Heart left ventricle (tissue), 16 donors: Measurements from ENCODE around the gene FURIN. TPM values are rescaled to one million over a fixed set of nuclear protein-coding genes. Genes with fewer than 3 reads are reported as not detected.

Experiments used
- ATAC-seq, 4 donors: fragments of 200-7000 bp; cut with Tn5 transposase; one replicate each; pipeline ENCODE4 v1.9.1; 2020 to 2022; ENCODE audit warnings: moderate library complexity in 4 of 4, mild to moderate bottlenecking in 3 of 4, moderate number of reproducible peaks in 1 of 4
- DNase-seq, 5 donors: peaks; one replicate each; pipeline ENCODE4 v3.0.0-alpha.2; 2020
- H3K27ac ChIP-seq, 12 donors: fragments of 200-600 bp; sonication (generic) in 4 of 12; one replicate each; pipeline versions ENCODE4 v1.5.0 to v1.8.0; 2016 to 2022; ENCODE audit warnings: mild to moderate bottlenecking in 2 of 12
- H3K27me3 ChIP-seq, 9 donors: fragments of 200-600 bp; sonication (generic) in 2 of 9; one replicate each; pipeline versions ENCODE4 v1.5.1 to v1.8.0; 2016 to 2022; ENCODE audit warnings: mild to moderate bottlenecking in 3 of 9
- H3K36me3 ChIP-seq, 9 donors: fragments of 200-600 bp; sonication (generic) in 2 of 9; one replicate each; pipeline versions ENCODE4 v1.5.0 to v1.8.0; 2018 to 2022; ENCODE audit warnings: mild to moderate bottlenecking in 2 of 9
- H3K4me1 ChIP-seq, 12 donors: fragments of 200-600 bp; sonication (generic) in 4 of 12; one replicate each; pipeline versions ENCODE4 v1.5.0 to v1.8.0; 2016 to 2022; ENCODE audit warnings: mild to moderate bottlenecking in 3 of 12
- H3K4me3 ChIP-seq, 12 donors: fragments of 200-600 bp; sonication (generic) in 4 of 12; one replicate each; pipeline versions ENCODE4 v1.5.0 to v1.8.0; 2017 to 2022; ENCODE audit warnings: mild to moderate bottlenecking in 9 of 12, moderate library complexity in 4 of 12
- H3K9me3 ChIP-seq, 12 donors: fragments of 200-600 bp; sonication (generic) in 4 of 12; one replicate each; pipeline versions ENCODE4 v1.5.0 to v1.8.0; 2016 to 2022; ENCODE audit warnings: mild to moderate bottlenecking in 1 of 12
- POLR2A ChIP-seq, 2 donors: fragments of 450-650 bp; IDR thresholded peaks; one replicate each; pipeline ENCODE4 v1.6.1; 2017; ENCODE audit warnings: antibody characterized with exemption in 2 of 2, mild to moderate bottlenecking in 2 of 2, moderate library complexity in 2 of 2
- WGBS, 4 donors: extraction: QIAGEN DNeasy Blood & Tissue Kit in 2 of 4; methylation state at CpG; one replicate each; pipeline versions ENCODE4 v1.1.5 to v1.1.7; 2013 to 2018; 5-methylcytosine and 5-hydroxymethylcytosine counted together
- intact Hi-C, 10 donors: fragments of 100-400 bp; cut with DNase I; formaldehyde crosslinking; loops; one replicate each; pipeline versions ENCODE4 v1.11.1 to v1.14.2; 2022
- polyA plus RNA-seq, 2 donors: library from polyadenylated mRNA; stranded (reverse); fragments of 200-250 nt; gene quantifications; one replicate each; pipeline ENCODE4 v1.2.3, GENCODE V29; 2013
- total RNA-seq, 9 donors: library from RNA; depleted of rRNA in 2 of 9; stranded (reverse); fragments of >200 nt in 2 of 9; fragmentation: NEBNext Ultra II Directional in 3 of 9; extraction: Animal tissue kit (Norgen Biotek cat#: 25700) in 3 of 9; gene quantifications; one replicate each; pipeline versions ENCODE4 v1.1.0 to v1.2.4, GENCODE V29; 2016 to 2023
- TF ChIP-seq, protein P1 (sequence below), 12 donors: fragments of 200-600 bp; sonication (generic) in 4 of 12; IDR thresholded peaks; one replicate each; pipeline versions ENCODE4 v1.5.0 to v1.8.0; 2018 to 2022; ENCODE audit warnings: antibody characterized with exemption in 12 of 12, mild to moderate bottlenecking in 5 of 12
- donor health status: ischemic (EF 13 %, LVEDD 7.1; RV severe dilation, severe dysfunction).
- donor health status: healthy with polysubstance abuse.
- donor health status: DM: no; HTN: yes; CAD: no.
- donor health status: DM: no; HTN: no; CAD: no.
- donor health status: ischemic (EF 25% LVEDD 6.9; RV normal size, moderate dysfunction).
- donor health status: ischemic (EF 25% LVEDD 5.7; RV mildly dilated, moderate dysfunction).
- donor health status: healthy.
- donor health status: DM: yes; HTN: yes; CAD: no.
- donor health status: ischemic (EF 35%, LVEDD 5.7; RV mildly dilated, moderate dysfunction).
- donor health status: nonischemic (EF 11% LVEDD 7.7; RV severe dilation, severe dysfunction).
- donor health status: DM: yes; HTN: yes; CAD: no.
- donor health status: PGD.
- donor health status: ischemic (EF 29% LVEDD 5.4; RV normal size, mild dysfunction).
- donor health status: nonischemic (EF 23%, LVEDD 6.1; RV moderate dilation, normal function).

The FURIN gene
- total and polyA plus RNA-seq, 11 donors: 37.2 to 174 (median 64.8) TPM

GRCh38 chr15:90863987-90864386 is 4.4 kb upstream of the FURIN start:
- peak overlapping the region in 1 of 12 donors; percentile 63 for H3K27ac ChIP-seq
- H3K4me3 ChIP-seq: no peak overlapping the region
- no peaks in the 10 kb centered on the region for H3K27me3 ChIP-seq
- DNase-seq (no peak), ATAC-seq (no peak)
- intact Hi-C loops: loop anchor here in 2 of 10 donors (5.0 to 10.0 kb wide), 3 partner anchors 42 to 139 kb away; no protein-coding TSS in a partner anchor
- 89 to 97% (median 95%) methylated on average over 4 of the region's 4 CpGs for WGBS, 4 donors
- no peaks in the 10 kb centered on the region for H3K9me3 ChIP-seq
- peaks cover under 1 to 49% (median 12%) of the 10 kb centered on the region in 12 donors for H3K4me1 ChIP-seq
- no peak for TF ChIP-seq POLR2A (IDR thresholded peaks at IDR 0.05)
- TF ChIP-seq, protein P1, sequence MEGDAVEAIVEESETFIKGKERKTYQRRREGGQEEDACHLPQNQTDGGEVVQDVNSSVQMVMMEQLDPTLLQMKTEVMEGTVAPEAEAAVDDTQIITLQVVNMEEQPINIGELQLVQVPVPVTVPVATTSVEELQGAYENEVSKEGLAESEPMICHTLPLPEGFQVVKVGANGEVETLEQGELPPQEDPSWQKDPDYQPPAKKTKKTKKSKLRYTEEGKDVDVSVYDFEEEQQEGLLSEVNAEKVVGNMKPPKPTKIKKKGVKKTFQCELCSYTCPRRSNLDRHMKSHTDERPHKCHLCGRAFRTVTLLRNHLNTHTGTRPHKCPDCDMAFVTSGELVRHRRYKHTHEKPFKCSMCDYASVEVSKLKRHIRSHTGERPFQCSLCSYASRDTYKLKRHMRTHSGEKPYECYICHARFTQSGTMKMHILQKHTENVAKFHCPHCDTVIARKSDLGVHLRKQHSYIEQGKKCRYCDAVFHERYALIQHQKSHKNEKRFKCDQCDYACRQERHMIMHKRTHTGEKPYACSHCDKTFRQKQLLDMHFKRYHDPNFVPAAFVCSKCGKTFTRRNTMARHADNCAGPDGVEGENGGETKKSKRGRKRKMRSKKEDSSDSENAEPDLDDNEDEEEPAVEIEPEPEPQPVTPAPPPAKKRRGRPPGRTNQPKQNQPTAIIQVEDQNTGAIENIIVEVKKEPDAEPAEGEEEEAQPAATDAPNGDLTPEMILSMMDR (IDR thresholded peaks at IDR 0.05): no peak
- H3K36me3 ChIP-seq: no peaks in the 10 kb centered on the region

DNA sequence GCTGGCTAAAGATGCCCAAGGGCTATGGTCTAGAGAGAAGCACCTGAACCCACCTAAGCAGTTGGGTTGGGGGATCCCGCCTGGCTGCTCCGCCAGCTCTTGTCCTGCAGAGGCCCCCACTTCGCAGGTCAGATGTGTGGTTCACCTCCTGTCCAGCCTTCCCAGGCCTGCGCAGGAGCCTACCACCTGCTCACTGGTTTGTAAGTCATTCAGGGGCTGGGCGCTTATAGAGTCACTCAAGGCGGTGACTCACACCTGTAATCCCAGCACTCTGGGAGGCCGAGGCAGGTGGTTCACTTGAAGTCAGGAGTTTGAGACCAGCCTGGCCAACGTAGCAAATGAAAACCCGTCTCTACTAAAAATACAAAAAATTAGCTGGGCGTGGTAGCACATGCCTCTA is 3.9 kb upstream of the FURIN start:
- WGBS, 4 donors: 93 to 97% (median 96%) methylated on average over 10 of the region's 10 CpGs
- Histone ChIP-seq H3K27me3 (no peaks in the 10 kb centered on the region), H3K9me3 (no peaks in the 10 kb centered on the region), H3K27ac (no peak overlapping the region), H3K36me3 (no peaks in the 10 kb centered on the region), H3K4me1 (peaks cover 4 to 50% (median 17%) of the 10 kb centered on the region in 12 donors), H3K4me3 (no peak overlapping the region)
- TF ChIP-seq, protein P1 (IDR thresholded peaks at IDR 0.05): no peak
- no peak for TF ChIP-seq POLR2A (IDR thresholded peaks at IDR 0.05)
- intact Hi-C loops: loop anchor here in 2 of 10 donors (5.0 to 10.0 kb wide), 3 partner anchors 42 to 140 kb away; no protein-coding TSS in a partner anchor
- DNase-seq: no peak
- no peak for ATAC-seq

- intact Hi-C loops: loop anchor here in 3 of 10 donors (5.0 to 10.0 kb wide), 3 partner anchors 101 to 158 kb away; no protein-coding TSS in a partner anchor
- Histone ChIP-seq H3K4me3 (no peak overlapping the region), H3K4me1 (peaks cover 11 to 52% (median 26%) of the 10 kb centered on the region in 12 donors), H3K36me3 (no peaks in the 10 kb centered on the region), H3K27ac (no peak overlapping the region), H3K27me3 (no peaks in the 10 kb centered on the region), H3K9me3 (no peaks in the 10 kb centered on the region)
- ATAC-seq (no peak), DNase-seq (no peak)
- WGBS, 4 donors: 93 to 97% (median 95%) methylated on average over 4 of the region's 4 CpGs
- TF ChIP-seq POLR2A (IDR thresholded peaks at IDR 0.05): no peak
- TF ChIP-seq, protein P1 (IDR thresholded peaks at IDR 0.05): no peak
Measured at GRCh38 chr15:90865702-90866101, 2.7 kb upstream of the FURIN start.

DNA sequence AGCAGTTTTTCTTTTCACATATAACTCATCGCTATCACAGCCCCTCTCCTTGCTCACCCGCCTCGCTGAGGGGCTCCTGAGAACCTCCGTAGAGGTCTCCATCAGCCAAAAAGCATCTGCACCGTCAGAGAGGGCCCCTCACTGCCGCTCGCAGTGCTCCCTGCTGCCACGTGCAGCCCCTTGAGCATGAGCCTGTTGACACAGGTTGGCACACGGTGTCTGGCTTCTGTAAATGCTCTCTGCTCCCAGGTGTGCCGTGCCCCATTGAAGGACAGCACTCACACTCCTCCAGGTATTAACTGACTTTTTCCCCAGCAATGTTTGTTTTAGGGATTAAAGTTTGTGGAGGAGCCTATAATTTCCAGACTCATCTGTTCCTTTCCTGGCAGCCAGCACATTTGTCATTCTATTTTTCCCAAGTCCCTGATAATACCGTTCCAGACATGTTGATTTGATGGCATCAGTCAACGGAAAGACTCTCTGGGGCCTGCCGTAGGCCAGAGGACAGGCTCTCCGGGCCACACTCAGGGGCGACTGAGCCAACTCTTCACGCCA is 2.1 kb upstream of the FURIN start:
- no peaks in the 10 kb centered on the region for H3K36me3 ChIP-seq
- no peaks in the 10 kb centered on the region for H3K9me3 ChIP-seq
- ATAC-seq (no peak), DNase-seq (no peak)
- TF ChIP-seq, protein P1 (IDR thresholded peaks at IDR 0.05): no peak
- no peak for TF ChIP-seq POLR2A (IDR thresholded peaks at IDR 0.05)
- H3K27me3 ChIP-seq: no peaks in the 10 kb centered on the region
- no peak overlapping the region for H3K4me3 ChIP-seq
- WGBS, 4 donors: 61 to 70% (median 66%) methylated on average over 16 of the region's 16 CpGs
- intact Hi-C loops: loop anchor here in 3 of 10 donors (5.0 to 10.0 kb wide), 3 partner anchors 101 to 159 kb away; no protein-coding TSS in a partner anchor
- no peak overlapping the region for H3K27ac ChIP-seq
- peaks cover 11 to 55% (median 28%) of the 10 kb centered on the region in 12 donors for H3K4me1 ChIP-seq
